ENCODE measurements around the gene RNGTT. TPM values are rescaled to one million over a fixed set of nuclear protein-coding genes. Genes with fewer than 3 reads are reported as not detected.

The RNGTT gene
- total and polyA plus RNA-seq, 8 donors, result 12.1 to 18.5 (median 15.7) TPM

DNA sequence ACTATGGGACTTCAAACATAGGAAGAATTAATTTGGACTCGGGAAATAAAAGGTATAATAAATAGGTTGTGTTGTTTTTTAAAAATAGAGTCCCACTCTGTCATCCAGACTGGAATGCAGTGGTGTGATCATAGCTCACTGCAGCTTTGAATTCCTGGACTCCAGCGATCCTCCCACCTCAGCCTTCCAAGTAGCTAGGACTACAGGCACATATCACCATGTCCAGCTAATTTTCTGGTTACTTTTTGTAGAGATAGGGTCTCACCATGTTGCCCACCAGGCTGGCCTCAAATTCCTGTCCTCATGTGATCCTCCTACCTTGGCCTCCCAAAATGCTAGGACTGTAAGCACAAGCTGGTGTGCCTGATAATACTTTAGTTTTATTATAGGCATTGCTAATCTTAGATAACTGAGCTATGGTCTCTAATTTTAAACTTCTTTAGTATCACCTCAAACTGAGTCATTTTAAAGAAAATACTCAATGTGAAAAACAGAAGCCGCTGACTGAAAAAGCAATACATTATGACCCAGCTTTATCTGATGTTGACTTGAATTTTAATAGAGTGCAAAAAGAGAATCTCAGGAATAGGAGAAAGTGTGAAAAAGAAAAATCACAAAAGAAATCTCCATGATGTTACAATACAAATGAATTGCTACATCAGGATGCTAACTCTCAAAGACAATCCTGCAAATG is 251.0 kb downstream of the RNGTT start:
- Histone ChIP-seq H3K27ac (no peak overlapping the region), H3K4me1 (no peaks in the 10 kb centered on the region), H3K4me3 (no peak overlapping the region), H3K36me3 (no peaks in the 10 kb centered on the region), H3K9me3 (no peaks in the 10 kb centered on the region), H3K27me3 (no peaks in the 10 kb centered on the region)
- no peak for DNase-seq
- ATAC-seq, result no peak
- TF ChIP-seq, protein P1, sequence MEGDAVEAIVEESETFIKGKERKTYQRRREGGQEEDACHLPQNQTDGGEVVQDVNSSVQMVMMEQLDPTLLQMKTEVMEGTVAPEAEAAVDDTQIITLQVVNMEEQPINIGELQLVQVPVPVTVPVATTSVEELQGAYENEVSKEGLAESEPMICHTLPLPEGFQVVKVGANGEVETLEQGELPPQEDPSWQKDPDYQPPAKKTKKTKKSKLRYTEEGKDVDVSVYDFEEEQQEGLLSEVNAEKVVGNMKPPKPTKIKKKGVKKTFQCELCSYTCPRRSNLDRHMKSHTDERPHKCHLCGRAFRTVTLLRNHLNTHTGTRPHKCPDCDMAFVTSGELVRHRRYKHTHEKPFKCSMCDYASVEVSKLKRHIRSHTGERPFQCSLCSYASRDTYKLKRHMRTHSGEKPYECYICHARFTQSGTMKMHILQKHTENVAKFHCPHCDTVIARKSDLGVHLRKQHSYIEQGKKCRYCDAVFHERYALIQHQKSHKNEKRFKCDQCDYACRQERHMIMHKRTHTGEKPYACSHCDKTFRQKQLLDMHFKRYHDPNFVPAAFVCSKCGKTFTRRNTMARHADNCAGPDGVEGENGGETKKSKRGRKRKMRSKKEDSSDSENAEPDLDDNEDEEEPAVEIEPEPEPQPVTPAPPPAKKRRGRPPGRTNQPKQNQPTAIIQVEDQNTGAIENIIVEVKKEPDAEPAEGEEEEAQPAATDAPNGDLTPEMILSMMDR (IDR thresholded peaks at IDR 0.05), result no peak
- intact Hi-C loops (cut with DNase I), result no loop called here

DNA sequence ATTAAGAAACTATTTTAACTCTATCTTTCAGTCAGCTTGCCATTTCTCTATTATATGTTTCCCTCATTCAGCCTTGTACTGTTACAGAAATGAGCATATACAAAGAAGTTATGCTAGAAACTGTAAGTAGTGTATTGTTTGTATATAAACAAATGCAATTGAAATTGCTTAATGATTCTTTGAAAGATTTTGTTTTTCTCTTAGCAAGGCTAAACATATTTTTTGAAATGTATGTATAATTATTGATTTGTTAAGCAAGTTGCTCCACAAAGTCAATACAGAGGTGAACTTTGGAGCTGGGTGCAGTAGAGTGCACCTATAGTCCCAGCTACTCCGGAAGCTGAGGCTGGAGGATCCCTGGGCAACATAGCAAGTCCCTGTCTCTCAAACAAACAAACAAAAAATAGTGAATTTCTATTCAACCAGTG is 253.6 kb downstream of the RNGTT start:
- TF ChIP-seq, protein P1 (IDR thresholded peaks at IDR 0.05), result no peak
- ATAC-seq (no peak), DNase-seq (no peak)
- Histone ChIP-seq H3K27me3 (no peaks in the 10 kb centered on the region), H3K4me3 (no peak overlapping the region), H3K36me3 (no peaks in the 10 kb centered on the region), H3K9me3 (no peaks in the 10 kb centered on the region), H3K27ac (no peak overlapping the region), H3K4me1 (no peaks in the 10 kb centered on the region)
- intact Hi-C loops (cut with DNase I), result no loop called here

DNA sequence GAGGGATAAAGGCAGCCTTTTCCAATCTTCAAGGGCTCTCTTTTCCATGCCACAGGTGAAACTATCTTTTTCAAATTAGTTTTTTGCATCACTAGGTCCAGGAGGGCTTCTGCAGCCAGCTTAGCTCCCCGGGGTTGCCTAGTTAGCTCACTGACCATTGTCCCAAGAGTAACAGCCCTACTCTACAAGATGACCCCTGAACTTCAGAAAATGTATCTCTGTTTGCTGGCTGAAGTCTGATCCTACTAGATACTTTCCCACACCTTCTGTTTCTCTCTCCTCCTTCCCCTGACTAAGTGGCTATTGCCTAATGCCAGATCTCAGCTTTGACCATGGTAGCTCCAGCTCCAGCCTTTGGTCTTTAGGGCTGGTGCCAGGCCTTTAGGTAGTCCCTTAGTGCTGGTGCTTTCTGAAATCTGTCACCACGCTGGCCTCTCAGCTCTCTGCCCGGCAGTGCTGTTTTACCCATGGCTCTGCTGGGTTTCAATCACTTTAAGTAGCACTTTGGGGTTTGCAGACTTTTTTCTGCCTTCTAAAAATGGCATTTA is 255.1 kb downstream of the RNGTT start:
- DNase-seq (no peak), ATAC-seq (no peak)
- TF ChIP-seq, protein P1 (IDR thresholded peaks at IDR 0.05), result no peak
- Histone ChIP-seq H3K4me3 (no peak overlapping the region), H3K27ac (no peak overlapping the region), H3K27me3 (no peaks in the 10 kb centered on the region), H3K36me3 (no peaks in the 10 kb centered on the region), H3K4me1 (no peaks in the 10 kb centered on the region), H3K9me3 (no peaks in the 10 kb centered on the region)
- intact Hi-C loops (cut with DNase I), result no loop called here

DNA sequence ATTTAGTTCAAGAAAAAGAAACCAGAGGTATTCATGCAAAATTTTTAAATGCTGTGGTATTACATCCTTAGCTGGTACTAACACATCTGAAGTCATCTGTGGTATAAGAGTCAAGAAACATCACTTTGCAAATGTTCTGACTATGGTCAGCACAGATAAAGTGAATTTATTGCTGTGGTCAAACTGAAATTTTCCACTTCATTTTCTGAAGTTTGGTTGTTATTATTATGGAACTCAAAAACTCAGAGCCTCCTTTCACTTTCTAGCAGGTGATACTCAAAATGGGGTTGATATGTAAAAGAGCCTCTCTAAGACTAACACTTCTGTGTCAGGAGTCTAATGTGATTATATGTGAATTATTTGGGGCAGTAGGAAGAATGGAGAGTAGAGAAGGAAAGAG is 257.8 kb downstream of the RNGTT start:
- DNase-seq (no peak), ATAC-seq (no peak)
- no peaks in the 10 kb centered on the region for H3K4me1 ChIP-seq
- no peaks in the 10 kb centered on the region for H3K27me3 ChIP-seq
- H3K36me3 ChIP-seq, result no peaks in the 10 kb centered on the region
- H3K27ac ChIP-seq, result no peak overlapping the region
- intact Hi-C loops (cut with DNase I), result no loop called here
- H3K9me3 ChIP-seq, result no peaks in the 10 kb centered on the region
- TF ChIP-seq, protein P1 (IDR thresholded peaks at IDR 0.05), result no peak
- H3K4me3 ChIP-seq, result no peak overlapping the region

DNA sequence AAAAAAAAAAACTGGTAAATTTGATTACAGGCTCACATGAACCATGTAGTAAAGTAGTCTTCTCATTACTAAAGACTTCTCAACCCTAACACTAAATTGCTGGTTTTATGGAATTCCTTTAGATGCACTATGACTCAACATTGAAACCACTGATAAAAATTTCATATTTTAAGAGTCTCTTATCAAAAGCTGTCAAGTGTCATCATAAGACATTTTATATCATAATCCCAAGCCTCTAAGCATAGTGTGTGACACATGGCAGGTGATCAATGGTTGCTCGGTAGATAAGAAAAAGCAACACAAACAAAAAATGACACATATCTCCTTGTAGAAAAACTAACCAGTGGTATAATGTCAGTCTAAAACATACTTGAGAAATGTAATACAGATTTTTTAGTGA is 258.4 kb downstream of the RNGTT start:
- H3K4me3 ChIP-seq, result no peak overlapping the region
- no peaks in the 10 kb centered on the region for H3K4me1 ChIP-seq
- intact Hi-C loops (cut with DNase I), result no loop called here
- H3K27ac ChIP-seq, result no peak overlapping the region
- ATAC-seq (no peak), DNase-seq (no peak)
- no peaks in the 10 kb centered on the region for H3K9me3 ChIP-seq
- H3K36me3 ChIP-seq, result no peaks in the 10 kb centered on the region
- TF ChIP-seq, protein P1 (IDR thresholded peaks at IDR 0.05), result no peak
- H3K27me3 ChIP-seq, result no peaks in the 10 kb centered on the region

Data from left lung (tissue), 10 donors.